ENCODE data around the gene HS6ST2.
"Not testable (repeated sequence)": the region's sequence is repeated elsewhere in the genome, so short reads cannot be mapped to it uniquely, and the experiment has no call there.

The HS6ST2 gene

DNA sequence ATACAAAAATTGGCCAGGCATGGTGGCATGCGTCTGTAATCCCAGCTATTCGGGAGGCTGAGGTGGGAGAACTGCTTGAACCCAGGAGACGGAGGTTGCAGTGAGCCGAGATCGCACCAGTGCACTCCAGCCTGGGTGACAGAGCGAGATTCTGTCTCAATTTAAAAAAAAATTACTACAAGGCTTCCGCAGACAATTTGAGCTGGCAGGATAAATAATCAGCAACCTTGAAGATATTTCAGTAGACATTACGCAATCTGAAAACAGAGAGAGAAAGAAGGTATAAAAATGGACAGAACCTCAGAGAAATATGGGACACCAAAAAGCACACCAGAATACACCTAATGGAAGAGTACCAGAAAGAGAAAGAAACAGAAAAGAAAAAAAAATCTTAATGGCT, 25.3 kb downstream of the HS6ST2 start:
- no peak for DNase-seq

- no peak for DNase-seq
These were observed 34.0 kb downstream of the HS6ST2 start for GRCh38 chrX:132924426-132924825.

- DNase-seq: no peak
These were observed 39.9 kb downstream of the HS6ST2 start for GRCh38 chrX:132918523-132918922.

GRCh38 chrX:132916349-132916748, 42.1 kb downstream of the HS6ST2 start:
- no peak for DNase-seq

- DNase-seq: no peak
These were observed 48.8 kb downstream of the HS6ST2 start for GRCh38 chrX:132909643-132910042.

DNA sequence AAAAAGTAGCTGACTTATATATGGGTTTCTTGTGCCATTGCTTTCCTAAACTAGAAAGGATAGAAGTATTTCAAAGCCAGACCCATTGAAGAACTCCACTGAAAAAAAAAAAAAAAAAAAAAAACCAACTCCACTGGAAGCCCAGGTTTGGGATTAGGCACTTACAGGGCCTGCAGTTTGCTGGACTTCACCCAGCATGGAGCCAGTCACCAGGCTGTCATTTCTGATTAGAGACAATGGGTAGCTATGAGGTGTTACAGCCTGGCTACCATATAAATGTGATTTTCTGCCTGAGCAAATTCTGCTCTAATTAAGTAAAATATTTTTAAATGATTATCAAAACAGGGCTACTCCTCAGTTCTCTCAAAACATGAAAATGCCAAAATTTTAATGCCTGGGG, 49.5 kb downstream of the HS6ST2 start:
- no peak for DNase-seq

DNA sequence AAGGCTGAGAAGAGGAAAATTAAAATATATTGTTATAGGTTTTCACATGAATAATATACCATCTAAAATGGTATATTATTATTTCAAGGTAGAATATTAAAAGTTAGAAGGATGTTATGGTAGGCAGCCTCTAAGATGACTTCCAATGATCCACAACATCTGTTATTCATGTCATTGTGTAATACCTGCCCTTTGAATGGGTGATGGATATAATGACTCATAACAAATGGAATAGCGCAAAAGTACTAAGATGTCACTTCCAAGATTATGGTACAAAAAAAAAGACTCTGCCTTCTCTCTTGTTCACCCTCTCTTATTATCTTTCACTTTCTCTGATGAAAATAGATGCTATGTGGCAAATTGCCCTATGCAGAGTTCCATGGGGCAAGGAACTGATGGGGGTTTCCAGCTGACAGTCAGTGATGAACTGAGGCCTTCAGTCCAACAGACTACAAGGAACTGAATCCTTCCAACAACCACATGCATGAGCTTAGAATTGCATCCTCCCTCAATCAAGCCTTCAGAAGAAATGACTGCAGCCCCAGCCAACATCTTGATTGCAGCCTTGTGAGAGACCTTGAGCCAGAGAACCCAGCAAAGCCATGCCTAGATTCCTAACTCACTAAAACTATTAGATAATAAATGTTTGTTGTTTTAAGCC, 57.7 kb downstream of the HS6ST2 start:
- no peak for DNase-seq

GRCh38 chrX:132887569-132887968, 70.9 kb downstream of the HS6ST2 start:
- DNase-seq: no peak

DNA sequence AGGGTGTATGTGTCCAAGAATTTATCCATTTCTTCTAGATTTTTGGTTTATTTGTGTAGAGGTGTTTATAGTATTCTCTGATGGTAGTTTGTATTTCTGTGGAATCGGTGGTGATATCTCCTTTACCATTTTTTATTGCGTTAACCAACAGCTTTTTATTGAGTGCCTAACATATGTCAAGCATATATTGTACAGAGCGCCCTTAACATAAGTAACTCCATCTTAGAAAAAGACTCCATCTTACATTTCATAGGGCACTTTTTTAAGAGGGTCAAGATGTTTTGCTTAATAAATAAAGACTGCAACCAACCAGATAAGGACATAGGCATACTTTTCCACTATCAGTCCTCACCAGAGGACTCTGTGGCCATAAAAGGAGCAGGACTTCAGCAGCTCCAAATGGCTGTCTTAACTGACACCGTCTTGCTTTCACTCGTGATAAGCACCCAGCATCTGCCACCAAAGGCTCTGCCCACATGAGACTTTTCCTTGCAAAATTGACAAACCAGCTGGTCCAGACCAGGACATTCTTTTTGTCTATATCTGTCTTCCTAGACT, 75.0 kb downstream of the HS6ST2 start:
- DNase-seq: no peak

DNA sequence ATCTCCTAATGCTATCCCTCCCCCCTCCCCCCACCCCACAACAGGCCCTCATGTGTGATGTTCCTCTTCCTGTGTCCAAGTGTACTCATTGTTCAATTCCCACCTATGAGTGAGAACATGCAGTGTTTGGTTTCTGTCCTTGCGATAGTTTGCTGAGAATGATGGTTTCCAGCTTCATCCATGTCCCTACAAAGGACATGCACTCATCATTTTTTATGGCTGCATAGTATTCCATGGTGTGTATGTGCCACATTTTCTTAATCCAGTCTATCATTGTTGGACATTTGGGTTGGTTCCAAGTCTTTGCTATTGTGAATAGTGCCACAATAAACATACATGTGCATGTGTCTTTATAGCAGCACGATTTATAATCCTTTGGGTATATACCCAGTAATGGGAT, 77.7 kb downstream of the HS6ST2 start:
- DNase-seq: not testable (repeated sequence)

DNA sequence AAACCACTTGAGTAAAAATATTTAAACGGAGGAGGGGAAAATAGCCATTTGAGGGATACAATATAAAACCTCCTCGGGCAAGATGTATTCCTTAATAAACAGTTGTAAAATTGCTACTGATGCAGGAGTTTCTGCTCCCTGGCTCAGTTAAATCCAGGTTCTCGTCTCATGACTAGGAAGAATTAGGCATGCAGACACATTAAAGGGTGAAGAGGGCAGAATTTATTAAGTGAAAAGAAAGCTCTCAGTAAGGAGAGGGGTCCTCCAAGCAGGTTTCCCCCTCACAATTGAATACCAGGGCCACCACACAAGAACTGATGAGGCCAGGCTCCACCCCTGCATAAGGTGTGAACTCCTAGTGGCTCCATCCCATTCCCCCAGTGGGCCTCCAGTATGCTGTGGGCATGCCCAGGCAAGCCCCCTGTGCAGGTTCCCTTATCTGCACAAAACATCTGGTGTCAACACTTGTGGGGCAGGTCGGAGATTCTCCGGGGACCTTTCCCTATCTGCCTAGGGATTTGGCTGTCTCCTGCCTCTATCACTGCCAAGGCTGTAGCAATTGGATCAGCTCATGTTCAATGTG, 80.4 kb downstream of the HS6ST2 start:
- no peak for DNase-seq

DNA sequence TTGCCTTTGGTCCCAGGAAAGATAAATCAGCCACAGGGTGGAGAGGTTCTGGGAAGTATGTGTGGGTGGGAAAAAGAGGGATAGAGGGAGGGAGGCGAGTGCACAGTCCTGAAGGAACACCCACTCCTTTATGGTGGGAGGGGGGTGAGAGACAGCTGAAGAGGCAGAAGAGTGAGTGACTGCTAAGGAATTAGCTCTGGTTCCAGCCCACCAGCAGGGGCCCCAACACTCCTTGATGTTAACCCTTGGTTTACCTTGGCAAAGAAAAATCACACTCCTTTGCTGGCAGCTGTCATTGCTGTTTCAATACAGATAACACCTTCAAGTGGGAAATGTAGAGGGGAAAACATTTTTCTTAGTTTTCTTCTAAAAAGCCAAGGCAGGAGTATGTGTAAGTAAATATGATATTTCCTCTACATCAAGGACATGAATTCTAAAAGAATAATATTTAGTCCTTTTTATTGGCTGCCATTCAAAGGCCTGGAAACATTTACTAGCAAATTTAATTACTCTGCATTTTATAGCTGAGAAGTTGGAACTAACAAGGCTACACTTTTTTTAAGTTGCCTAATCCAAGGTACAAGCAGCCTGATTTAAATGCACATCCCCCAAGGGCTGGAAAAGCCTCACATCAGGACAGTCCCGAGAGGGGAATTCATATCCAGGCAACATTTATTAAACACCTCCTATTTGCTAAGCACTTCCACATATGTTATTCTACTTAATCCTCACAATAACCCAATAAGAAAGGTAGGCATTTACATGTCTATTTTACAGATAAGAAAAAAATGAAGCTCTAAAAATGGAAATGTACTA, 81.7 kb downstream of the HS6ST2 start:
- DNase-seq: no peak

DNA sequence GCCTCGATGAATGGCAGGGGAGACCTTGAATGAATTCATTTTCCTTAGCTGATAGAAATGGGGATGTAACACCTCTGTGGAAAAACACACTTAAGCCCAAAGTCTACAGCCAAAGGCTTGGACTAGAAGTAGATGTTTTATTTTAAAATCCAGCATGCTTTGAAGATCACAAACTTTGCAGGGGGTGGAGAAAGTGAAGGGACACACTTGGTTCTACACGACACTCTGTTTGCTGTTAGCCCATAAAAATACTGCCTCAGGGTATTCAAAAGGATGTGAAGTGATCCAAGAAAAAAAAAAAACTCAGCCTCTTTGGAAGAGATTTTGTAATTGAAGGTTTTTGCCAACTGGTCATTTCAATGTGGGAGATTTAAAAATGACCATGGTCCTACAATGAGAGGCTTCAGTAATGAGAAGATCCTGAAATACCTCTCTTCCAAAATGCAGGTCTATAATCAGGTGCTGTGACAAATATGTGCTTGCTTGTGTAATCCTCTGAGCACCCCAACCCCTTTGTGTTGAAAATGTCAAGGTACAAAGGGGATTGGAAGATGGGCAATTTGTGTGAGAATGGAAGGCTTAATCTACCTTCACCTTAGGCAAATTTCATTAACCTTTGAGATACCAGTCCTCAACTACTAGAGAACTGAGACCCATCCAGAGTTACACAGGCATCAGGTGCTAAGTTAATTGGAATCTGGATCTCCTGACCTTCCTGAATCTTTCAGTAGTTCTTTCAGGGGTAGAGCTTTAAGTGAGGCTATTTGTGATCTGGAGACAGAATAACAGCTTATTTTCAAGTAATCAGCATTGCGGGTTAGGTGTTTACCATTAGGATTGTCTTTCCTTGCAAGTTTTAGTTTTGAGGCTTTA, 82.5 kb downstream of the HS6ST2 start:
- no peak for DNase-seq

GRCh38 chrX:132862562-132862961, 95.9 kb downstream of the HS6ST2 start:
- no peak for DNase-seq

DNA sequence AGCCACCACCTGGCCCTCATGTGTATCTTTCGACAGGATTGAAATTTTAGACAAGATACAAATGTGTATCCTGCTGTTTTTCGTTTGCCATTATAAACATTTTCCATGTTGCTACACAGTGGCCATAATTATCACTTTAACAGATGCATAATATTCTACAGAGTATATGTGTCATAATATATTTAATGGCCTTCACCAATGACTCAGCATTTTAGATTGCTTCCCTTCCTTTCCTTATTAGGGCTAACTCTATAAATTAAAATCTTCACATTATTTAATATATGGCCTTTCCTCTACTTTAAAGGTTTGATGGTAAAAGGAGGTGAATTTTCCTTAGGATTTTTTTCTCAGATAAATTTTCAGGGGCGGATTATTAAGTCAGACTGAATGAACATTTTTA, 97.4 kb downstream of the HS6ST2 start:
- no peak for DNase-seq

DNA sequence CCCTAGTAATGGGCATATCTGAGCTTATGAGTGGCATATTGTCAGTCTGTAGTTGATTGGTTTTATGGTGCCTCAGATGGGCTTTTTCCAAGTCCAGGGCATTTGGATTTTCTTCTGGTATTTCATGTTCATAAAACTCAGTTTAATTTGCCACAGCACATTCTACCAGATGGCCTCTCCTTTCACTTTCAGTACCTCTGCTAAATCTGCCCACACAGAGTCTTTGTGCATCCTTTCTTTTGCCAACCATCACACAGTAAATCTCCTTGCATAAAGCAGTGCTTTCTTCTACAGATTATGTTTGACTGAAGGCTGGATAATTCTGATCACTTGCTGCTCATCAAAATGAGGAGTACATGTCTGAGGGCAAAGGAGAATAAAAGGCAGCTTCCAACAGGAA, 98.2 kb downstream of the HS6ST2 start:
- no peak for DNase-seq

DNA sequence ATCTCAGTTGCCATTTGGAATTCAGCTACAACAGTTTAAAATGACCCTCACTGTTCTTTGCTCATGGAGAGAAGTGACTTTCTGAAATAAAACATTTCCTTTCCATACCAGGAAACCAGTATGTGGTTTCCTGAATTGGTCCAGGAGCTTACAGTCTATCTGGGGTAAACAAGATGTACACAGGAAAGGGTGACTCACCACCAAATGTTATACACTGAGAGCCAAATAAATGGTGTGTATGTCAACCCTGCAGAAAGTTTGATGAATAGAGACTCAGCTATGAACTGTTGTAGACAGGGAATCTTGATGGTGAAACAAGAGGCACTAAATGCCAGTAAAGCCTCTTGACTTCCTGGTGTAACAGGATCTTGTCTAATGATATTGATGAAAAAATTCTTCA, 100.4 kb downstream of the HS6ST2 start:
- peak; percentile 32 for DNase-seq

- DNase-seq: no peak
These were observed 102.6 kb downstream of the HS6ST2 start for GRCh38 chrX:132855780-132856341.

DNA sequence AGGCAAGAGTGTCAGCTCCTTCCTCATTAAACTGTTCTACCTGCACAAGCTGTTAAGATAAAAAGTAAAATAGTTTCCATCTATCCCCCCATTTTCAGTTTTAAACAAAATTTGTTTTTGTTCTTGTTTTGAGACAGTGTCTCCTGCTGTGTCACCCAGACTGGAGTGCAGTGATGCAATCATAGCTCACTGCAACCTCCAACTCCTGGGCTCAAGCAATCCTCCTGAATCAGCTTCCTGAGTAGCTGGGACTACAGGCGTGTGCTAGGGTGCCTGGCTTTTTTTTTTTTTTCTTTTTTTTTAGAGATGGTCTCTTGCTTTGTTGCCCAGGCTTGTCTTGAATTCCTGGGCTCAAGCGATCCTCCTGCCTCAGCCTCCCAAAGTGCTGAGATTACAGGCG, 105.4 kb downstream of the HS6ST2 start:
- no peak for DNase-seq

GRCh38 chrX:132848296-132848970, 110.0 kb downstream of the HS6ST2 start:
- DNase-seq: no peak

GRCh38 chrX:132843363-132843762, 115.1 kb downstream of the HS6ST2 start:
- no peak for DNase-seq
